Endothelial cell of umbilical vein (primary cell): Measurements from ENCODE around the gene PRPF19. TPM values are rescaled to one million over a fixed set of nuclear protein-coding genes. Genes with fewer than 3 reads are reported as not detected.

Source experiments
- BruUV-seq: library from RNA; stranded (reverse); fragments of 400-500 nt; replicated peaks from 2 replicates; lab custom pipeline; 2021; lab: Mats Ljungman, UMichigan
- CTCF ChIA-PET: fragments of 300-600, 350-600 bp; sonication (Branson Sonifier 250); formaldehyde crosslinking; loops from one replicate; lab custom pipeline; 2021; ENCODE audit warnings: antibody characterized with exemption, inconsistent platforms; lab: Charles Lee
- POLR2A ChIA-PET: fragments of 300-600, 350-600 bp; sonication (Branson Sonifier 250); formaldehyde crosslinking; loops from one replicate; lab custom pipeline; 2021; ENCODE audit warnings: antibody characterized with exemption, inconsistent platforms; lab: Charles Lee
- DNase-seq: peaks from one replicate; pipeline ENCODE4 v3.0.0-alpha.2; 2011; ENCODE audit warnings: low read depth, low spot score
- FAIRE-seq: peaks from 2 replicates; lab custom pipeline; 2011; peaks lifted over from hg19 to GRCh38; lab: Jason Lieb, UNC
- H2AFZ ChIP-seq: 2 replicates; pipeline ENCODE4 v1.6.0; 2012; ENCODE audit warnings: low read depth, low read length, control low read depth, inconsistent platforms
- H3K27ac ChIP-seq: 2 replicates; pipeline ENCODE4 v1.5.1; 2011; ENCODE audit warnings: low read depth, mild to moderate bottlenecking, control low read depth, low read length, moderate library complexity; ENCODE audit not compliant: insufficient read depth
- H3K27me3 ChIP-seq, 2 experiments: 2 replicates each; pipeline versions ENCODE4 v1.6.0 to v1.6.1; 2011; ENCODE audit warnings: low read length in 2 of 2, mixed read lengths in 1 of 2; ENCODE audit not compliant: control insufficient read depth in 2 of 2, insufficient read depth in 2 of 2
- H3K36me3 ChIP-seq, 2 experiments: 2 replicates in 1 of 2; 3 replicates in 1 of 2; pipeline ENCODE4 v1.5.1; 2011; ENCODE audit warnings: low read length in 2 of 2, mild to moderate bottlenecking in 1 of 2, moderate library complexity in 1 of 2; ENCODE audit not compliant: control insufficient read depth in 2 of 2, insufficient read depth in 2 of 2; ENCODE audit errors: extremely low read depth in 1 of 2
- H3K4me1 ChIP-seq: 3 replicates; pipeline ENCODE4 v1.5.1; 2011; ENCODE audit warnings: mild to moderate bottlenecking, low read length; ENCODE audit not compliant: control insufficient read depth, insufficient read depth; ENCODE audit errors: extremely low read depth
- H3K4me2 ChIP-seq: 2 replicates; pipeline ENCODE4 v1.6.1; 2011; ENCODE audit warnings: low read length, control low read depth, mixed read lengths; ENCODE audit not compliant: insufficient read depth
- H3K4me3 ChIP-seq, 3 experiments: fragments of 200-600 bp in 1 of 3; sonication (generic), shearing (Covaris generic) in 1 of 3; replicated peaks in 1 of 3; 2 replicates each; pipeline ENCODE4 v1.5.1; 2011 to 2016; ENCODE audit warnings: control low read depth in 3 of 3, low read length in 3 of 3, mild to moderate bottlenecking in 2 of 3, inconsistent platforms in 1 of 3, low read depth in 1 of 3, moderate library complexity in 1 of 3; ENCODE audit not compliant: insufficient read depth in 1 of 3
- H3K79me2 ChIP-seq: 2 replicates; pipeline ENCODE4 v1.6.0; 2012; ENCODE audit warnings: low read length, inconsistent platforms; ENCODE audit not compliant: control insufficient read depth, insufficient read depth
- H3K9ac ChIP-seq: replicated peaks from 2 replicates; pipeline ENCODE3; 2011; ENCODE audit warnings: low read length, control low read depth; ENCODE audit not compliant: insufficient read depth; ENCODE audit errors: extremely low read depth
- H3K9me1 ChIP-seq: replicated peaks from 3 replicates; pipeline ENCODE4 v1.6.0; 2011; ENCODE audit warnings: mild to moderate bottlenecking, low read length; ENCODE audit not compliant: control insufficient read depth, insufficient read depth; ENCODE audit errors: extremely low read depth
- H3K9me3 ChIP-seq: replicated peaks from 2 replicates; pipeline ENCODE4 v1.5.1; 2012; ENCODE audit warnings: low read length, inconsistent platforms; ENCODE audit not compliant: control insufficient read depth, insufficient read depth
- H4K20me1 ChIP-seq: replicated peaks from 2 replicates; pipeline ENCODE3; 2011; ENCODE audit warnings: mild to moderate bottlenecking, low read length; ENCODE audit not compliant: control insufficient read depth, insufficient read depth; ENCODE audit errors: extremely low read depth
- EZH2 ChIP-seq: IDR thresholded peaks from 2 replicates; pipeline ENCODE4 v1.6.1; 2012; ENCODE audit warnings: borderline replicate concordance, low read depth, mild to moderate bottlenecking, moderate library complexity, low read length, inconsistent platforms; ENCODE audit not compliant: severe bottlenecking
- FOS ChIP-seq: IDR thresholded peaks from 2 replicates; pipeline ENCODE4 v1.6.1; 2011; ENCODE audit warnings: mild to moderate bottlenecking, low read length, moderate library complexity, borderline replicate concordance; ENCODE audit not compliant: insufficient read depth
- GATA2 ChIP-seq: IDR thresholded peaks from 2 replicates; pipeline ENCODE4 v1.7.0; 2011; ENCODE audit warnings: low read depth, mild to moderate bottlenecking, moderate library complexity, mixed read lengths, low read length; ENCODE audit not compliant: insufficient read length, insufficient read depth
- JUN ChIP-seq: IDR thresholded peaks from 2 replicates; pipeline ENCODE4 v1.6.1; 2011; ENCODE audit warnings: borderline replicate concordance, low read depth; ENCODE audit not compliant: insufficient read length, insufficient read depth
- MYC ChIP-seq: IDR thresholded peaks from one replicate; pipeline ENCODE4 v1.6.1; 2011; ENCODE audit warnings: mild to moderate bottlenecking, low read depth, low read length
- POLR2A ChIP-seq: IDR thresholded peaks from 2 replicates; pipeline ENCODE4 v1.6.1; 2012; ENCODE audit warnings: low read depth, mild to moderate bottlenecking, control low read depth, low read length
- POLR2AphosphoS5 ChIP-seq: IDR thresholded peaks from 2 replicates; pipeline ENCODE4 v1.6.1; 2012; ENCODE audit warnings: low read depth, mild to moderate bottlenecking, control low read depth, low read length, moderate library complexity; ENCODE audit not compliant: insufficient read depth
- dilution Hi-C: fragments of 300-500 bp; cut with MboI; formaldehyde crosslinking; loops from one replicate; pipeline ENCODE4 v1.15.0; 2019; ENCODE audit warnings: low sequenced_read_pairs; ENCODE audit not compliant: extremely low pct_ligation_motif_present
- intact Hi-C: fragments of 100-400 bp; cut with micrococcal nuclease; formaldehyde crosslinking; loops from one replicate; pipeline ENCODE4 v1.10.0; 2022
- polyA plus RNA-seq, 4 experiments: library from polyadenylated mRNA; depleted of rRNA in 3 of 4; stranded (reverse) in 3 of 4; unstranded in 1 of 4; fragments of >200 nt; gene quantifications; 2 replicates each; pipeline versions ENCODE4 v1.2.1 to v1.2.3, GENCODE V29; 2011 to 2012; ENCODE audit warnings: missing spikeins in 1 of 4
- total RNA-seq: library from RNA; stranded (reverse); gene quantifications from 2 replicates; pipeline ENCODE4 v1.2.3, GENCODE V29; 2021
- TF ChIP-seq, protein P1 (sequence below): IDR thresholded peaks from 2 replicates; pipeline ENCODE4 v1.6.1; 2011; ENCODE audit not compliant: insufficient read depth, insufficient read length
- TF ChIP-seq, protein P2 (sequence below), 2 donors: IDR thresholded peaks; 1 replicate in 1 of 2; 2 replicates in 1 of 2; pipeline ENCODE4 v1.5.1; 2011; ENCODE audit warnings: low read length in 2 of 2, mild to moderate bottlenecking in 2 of 2, moderate library complexity in 2 of 2, control low read depth in 1 of 2, inconsistent platforms in 1 of 2, low read depth in 1 of 2; ENCODE audit not compliant: insufficient read depth in 1 of 2; ENCODE audit errors: extremely low read depth in 1 of 2

PRPF19 gene
- total and polyA plus RNA-seq, 2 donors (not counting 3 experiments of a cell fraction or from before 2014, with no cell fraction given): 97.1 to 126 TPM

DNA sequence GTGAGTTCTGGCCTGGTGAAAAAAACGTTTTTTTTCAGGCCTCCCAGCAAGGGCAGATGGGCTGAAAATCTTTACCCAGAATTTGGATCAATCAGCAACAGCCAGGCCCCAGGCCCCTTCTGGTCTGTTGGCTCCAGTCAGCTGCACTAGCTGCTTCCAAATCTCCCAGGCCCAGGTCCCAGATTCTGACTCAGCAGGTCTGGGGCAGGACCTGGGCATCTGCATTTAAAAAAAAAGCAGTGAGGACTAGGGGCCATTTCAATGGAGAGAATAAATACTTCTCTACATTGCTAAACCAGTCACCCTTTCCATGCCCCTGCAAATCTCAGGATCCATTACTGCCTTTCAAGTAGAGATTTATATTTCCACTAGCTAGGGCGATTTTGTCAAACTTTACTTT, 41.3 kb upstream of the PRPF19 start:
- intact Hi-C loops: no loop called here
- no TSS peak for BruUV-seq
- POLR2A ChIA-PET: no interaction called here
- Histone ChIP-seq H3K9ac (no peak overlapping the region), H3K4me2 (no peak overlapping the region), H4K20me1 (no peaks in the 10 kb centered on the region), H2AFZ (no peak overlapping the region), H3K27me3 (peaks cover 2 to 10% of the 10 kb centered on the region in 2 experiments), H3K4me3 (no peak overlapping the region), H3K27ac (no peak overlapping the region), H3K4me1 (peaks cover 10% of the 10 kb centered on the region), H3K9me3 (no peaks in the 10 kb centered on the region), H3K79me2 (no peaks in the 10 kb centered on the region), H3K36me3 (no peaks in the 10 kb centered on the region), H3K9me1 (no peaks in the 10 kb centered on the region)
- CTCF ChIA-PET: interaction anchor here (1.2 kb wide), 1 partner anchor 48 kb away, joined by 3 read pairs; no protein-coding TSS in a partner anchor
- dilution Hi-C loops: no loop called here
- DNase-seq: no peak
- FAIRE-seq: no peak
- TF ChIP-seq POLR2AphosphoS5 (no peak), FOS (no peak), JUN (no peak), MYC (no peak), EZH2 (no peak), GATA2 (no peak), POLR2A (no peak)
- TF ChIP-seq, protein P1, sequence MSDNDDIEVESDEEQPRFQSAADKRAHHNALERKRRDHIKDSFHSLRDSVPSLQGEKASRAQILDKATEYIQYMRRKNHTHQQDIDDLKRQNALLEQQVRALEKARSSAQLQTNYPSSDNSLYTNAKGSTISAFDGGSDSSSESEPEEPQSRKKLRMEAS: no peak
- TF ChIP-seq, protein P2, sequence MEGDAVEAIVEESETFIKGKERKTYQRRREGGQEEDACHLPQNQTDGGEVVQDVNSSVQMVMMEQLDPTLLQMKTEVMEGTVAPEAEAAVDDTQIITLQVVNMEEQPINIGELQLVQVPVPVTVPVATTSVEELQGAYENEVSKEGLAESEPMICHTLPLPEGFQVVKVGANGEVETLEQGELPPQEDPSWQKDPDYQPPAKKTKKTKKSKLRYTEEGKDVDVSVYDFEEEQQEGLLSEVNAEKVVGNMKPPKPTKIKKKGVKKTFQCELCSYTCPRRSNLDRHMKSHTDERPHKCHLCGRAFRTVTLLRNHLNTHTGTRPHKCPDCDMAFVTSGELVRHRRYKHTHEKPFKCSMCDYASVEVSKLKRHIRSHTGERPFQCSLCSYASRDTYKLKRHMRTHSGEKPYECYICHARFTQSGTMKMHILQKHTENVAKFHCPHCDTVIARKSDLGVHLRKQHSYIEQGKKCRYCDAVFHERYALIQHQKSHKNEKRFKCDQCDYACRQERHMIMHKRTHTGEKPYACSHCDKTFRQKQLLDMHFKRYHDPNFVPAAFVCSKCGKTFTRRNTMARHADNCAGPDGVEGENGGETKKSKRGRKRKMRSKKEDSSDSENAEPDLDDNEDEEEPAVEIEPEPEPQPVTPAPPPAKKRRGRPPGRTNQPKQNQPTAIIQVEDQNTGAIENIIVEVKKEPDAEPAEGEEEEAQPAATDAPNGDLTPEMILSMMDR (IDR thresholded peaks at IDR 0.05; ENCODE audit: extremely low read depth in 1 of 2, insufficient read depth in 1 of 2, low read depth in 1 of 2, low read length in 2 of 2): no peak
